Measurements from ENCODE around the gene ASPN. TPM values are rescaled to one million over a fixed set of nuclear protein-coding genes. Genes with fewer than 3 reads are reported as not detected.

ASPN gene
- total RNA-seq, 3 donors from 2014 or later (not counting 1 experiment from before 2014, with no cell fraction given) = not detected

- Histone ChIP-seq H3K4me3 (ENCODE audit: low read length) (no peak overlapping the region), H3K27ac (ENCODE audit: low read length) (no peak overlapping the region), H3K4me1 (ENCODE audit: control insufficient read depth, insufficient read depth, low read length) (no peaks in the 10 kb centered on the region), H3K27me3 (ENCODE audit: control insufficient read depth, insufficient read depth, low read length) (no peaks in the 10 kb centered on the region), H3K9me3 (ENCODE audit: control insufficient read depth, insufficient read depth, low read length) (no peaks in the 10 kb centered on the region), H3K36me3 (ENCODE audit: control insufficient read depth, insufficient read depth, low read length) (no peaks in the 10 kb centered on the region)
- ATAC-seq = no peak
- H3K4me1 Mint-ChIP-seq = no peaks in the 10 kb centered on the region
- H3K36me3 Mint-ChIP-seq = no peaks in the 10 kb centered on the region
- 52% methylated on average over 2 of the region's 3 CpGs for WGBS (ENCODE audit: insufficient coverage)
- TF ChIP-seq CTCF (IDR thresholded peaks at IDR 0.05) = no peak
- H3K9me3 Mint-ChIP-seq = no peaks in the 10 kb centered on the region
- DNase-seq = no peak
- intact Hi-C loops (cut with micrococcal nuclease) = no loop called here
- no peaks in the 10 kb centered on the region for H3K27me3 Mint-ChIP-seq (ENCODE audit: low read depth in 2 of 2)
- no peak overlapping the region for H3K27ac Mint-ChIP-seq
- H3K4me3 Mint-ChIP-seq = no peak overlapping the region
These were observed 30.3 kb upstream of the ASPN start for GRCh38 chr9:92512622-92513021.

GRCh38 chr9:92510747-92511146, 28.4 kb upstream of the ASPN start:
- ATAC-seq (no peak), DNase-seq (no peak)
- H3K27me3 ChIP-seq (ENCODE audit: control insufficient read depth, insufficient read depth, low read length) = no peaks in the 10 kb centered on the region
- no peaks in the 10 kb centered on the region for H3K27me3 Mint-ChIP-seq (ENCODE audit: low read depth in 2 of 2)
- no peaks in the 10 kb centered on the region for H3K36me3 ChIP-seq (ENCODE audit: control insufficient read depth, insufficient read depth, low read length)
- no peak overlapping the region for H3K27ac Mint-ChIP-seq
- no peaks in the 10 kb centered on the region for H3K36me3 Mint-ChIP-seq
- no peak overlapping the region for H3K27ac ChIP-seq (ENCODE audit: low read length)
- TF ChIP-seq CTCF (IDR thresholded peaks at IDR 0.05) = no peak
- intact Hi-C loops (cut with micrococcal nuclease) = no loop called here
- H3K9me3 ChIP-seq (ENCODE audit: control insufficient read depth, insufficient read depth, low read length) = no peaks in the 10 kb centered on the region
- H3K4me1 ChIP-seq (ENCODE audit: control insufficient read depth, insufficient read depth, low read length) = no peaks in the 10 kb centered on the region
- no peak overlapping the region for H3K4me3 Mint-ChIP-seq
- H3K4me1 Mint-ChIP-seq = no peaks in the 10 kb centered on the region
- no peaks in the 10 kb centered on the region for H3K9me3 Mint-ChIP-seq
- H3K4me3 ChIP-seq (ENCODE audit: low read length) = no peak overlapping the region

- Histone ChIP-seq H3K36me3 (ENCODE audit: control insufficient read depth, insufficient read depth, low read length) (no peaks in the 10 kb centered on the region), H3K27me3 (ENCODE audit: control insufficient read depth, insufficient read depth, low read length) (no peaks in the 10 kb centered on the region), H3K4me1 (ENCODE audit: control insufficient read depth, insufficient read depth, low read length) (no peaks in the 10 kb centered on the region), H3K9me3 (ENCODE audit: control insufficient read depth, insufficient read depth, low read length) (no peaks in the 10 kb centered on the region), H3K27ac (ENCODE audit: low read length) (no peak overlapping the region), H3K4me3 (ENCODE audit: low read length) (no peak overlapping the region)
- H3K9me3 Mint-ChIP-seq = no peaks in the 10 kb centered on the region
- 97% methylated on average over 5 of the region's 5 CpGs for WGBS (ENCODE audit: insufficient coverage)
- no peak for TF ChIP-seq CTCF (IDR thresholded peaks at IDR 0.05)
- intact Hi-C loops (cut with micrococcal nuclease) = no loop called here
- no peak for DNase-seq
- H3K27ac Mint-ChIP-seq = no peak overlapping the region
- no peak overlapping the region for H3K4me3 Mint-ChIP-seq
- no peaks in the 10 kb centered on the region for H3K27me3 Mint-ChIP-seq (ENCODE audit: low read depth in 2 of 2)
- no peak for ATAC-seq
- H3K4me1 Mint-ChIP-seq = no peaks in the 10 kb centered on the region
- no peaks in the 10 kb centered on the region for H3K36me3 Mint-ChIP-seq
These were observed 26.7 kb upstream of the ASPN start for GRCh38 chr9:92509050-92509449.

GRCh38 chr9:92508018-92508820, 25.9 kb upstream of the ASPN start:
- no peaks in the 10 kb centered on the region for H3K27me3 Mint-ChIP-seq (ENCODE audit: low read depth in 2 of 2)
- TF ChIP-seq CTCF (IDR thresholded peaks at IDR 0.05) = no peak
- no peaks in the 10 kb centered on the region for H3K9me3 Mint-ChIP-seq
- no peak overlapping the region for H3K4me3 Mint-ChIP-seq
- Histone ChIP-seq H3K36me3 (ENCODE audit: control insufficient read depth, insufficient read depth, low read length) (no peaks in the 10 kb centered on the region), H3K4me1 (ENCODE audit: control insufficient read depth, insufficient read depth, low read length) (no peaks in the 10 kb centered on the region), H3K9me3 (ENCODE audit: control insufficient read depth, insufficient read depth, low read length) (no peaks in the 10 kb centered on the region), H3K27me3 (ENCODE audit: control insufficient read depth, insufficient read depth, low read length) (no peaks in the 10 kb centered on the region), H3K4me3 (ENCODE audit: low read length) (no peak overlapping the region), H3K27ac (ENCODE audit: low read length) (no peak overlapping the region)
- H3K27ac Mint-ChIP-seq = no peak overlapping the region
- H3K36me3 Mint-ChIP-seq = no peaks in the 10 kb centered on the region
- no peaks in the 10 kb centered on the region for H3K4me1 Mint-ChIP-seq
- WGBS (ENCODE audit: insufficient coverage) = 95% methylated on average over 10 of the region's 10 CpGs
- no peak for DNase-seq
- intact Hi-C loops (cut with micrococcal nuclease) = no loop called here
- no peak for ATAC-seq

All from natural killer cell (primary cell).